Measurements from ENCODE around the gene HDAC4. TPM values are rescaled to one million over a fixed set of nuclear protein-coding genes. Genes with fewer than 3 reads are reported as not detected.

Gene HDAC4
- total and polyA plus RNA-seq, 2 experiments from 2014 or later, result 8.1 to 41.8 TPM

- TF ChIP-seq CTCF (conservative IDR thresholded peaks at IDR 0.05; ENCODE audit: low read depth in 2 of 2) (no peak), CREB1 (CRISPR knock-in tag; IDR thresholded peaks at IDR 0.05; ENCODE audit: low read depth) (no peak), STAT1 (IDR thresholded peaks at IDR 0.05; ENCODE audit: unreplicated experiment) (no peak), REST (IDR thresholded peaks at IDR 0.05; ENCODE audit: unreplicated experiment) (no peak)
Measured at GRCh38 chr2:239145601-239146000, 255.2 kb downstream of the HDAC4 start (continued).

- peak; percentile 33 for DNase-seq (ENCODE audit: low spot score)
- ATAC-seq, result peak; percentile 76
- H3K27me3 ChIP-seq (ENCODE audit: insufficient read depth), result no peaks in the 10 kb centered on the region
- H3F3A ChIP-seq (replicated peaks; ENCODE audit: low read depth), result no peaks in the 10 kb centered on the region
- TF ChIP-seq ZNF462 (CRISPR knock-in tag; IDR thresholded peaks at IDR 0.05) (no peak), POLR2AphosphoS5 (IDR thresholded peaks at IDR 0.05; ENCODE audit: low read depth) (no peak), EZH2phosphoT487 (IDR thresholded peaks at IDR 0.05; ENCODE audit: unreplicated experiment) (no peak), ZNF331 (CRISPR knock-in tag; IDR thresholded peaks at IDR 0.05; ENCODE audit: low read depth) (no peak), EZH2 (IDR thresholded peaks at IDR 0.05; ENCODE audit: low read depth, unreplicated experiment) (no peak)
- H3K4me1 Mint-ChIP-seq, result no peaks in the 10 kb centered on the region; the same call in 2 of the 3 replicates
- peaks cover 31% of the 10 kb centered on the region for H3K36me3 Mint-ChIP-seq (ENCODE audit: low read depth)
- H3K27ac ChIP-seq (ENCODE audit: low read depth), result no peak overlapping the region
- 0 out of 2 replicates have a peak, but pooled peaks cover 4% of the 10 kb centered on the region for H4K20me1 ChIP-seq (replicated peaks; ENCODE audit: insufficient read depth)
- no peaks in the 10 kb centered on the region for H3K9me2 ChIP-seq (ENCODE audit: insufficient read depth)
- no peak overlapping the region for H3K4me2 ChIP-seq
- H3K4me3 ChIP-seq, result no peak overlapping the region
- H3K9me3 Mint-ChIP-seq, result no peaks in the 10 kb centered on the region; the same call in 2 of the 3 replicates
- H3K36me3 ChIP-seq (ENCODE audit: insufficient read depth), result no peaks in the 10 kb centered on the region
- H3K79me2 ChIP-seq (replicated peaks; ENCODE audit: insufficient read depth), result no peaks in the 10 kb centered on the region
- H3K4me1 ChIP-seq (ENCODE audit: insufficient read depth), result no peaks in the 10 kb centered on the region
- H2AFZ ChIP-seq, result no peak overlapping the region
- no peak overlapping the region for H3K27ac Mint-ChIP-seq
- H3K27me3 Mint-ChIP-seq (ENCODE audit: insufficient read depth, low read depth, poor library complexity), result peaks cover 9% of the 10 kb centered on the region
- H3K4me3 Mint-ChIP-seq, result no peak overlapping the region
Measured at GRCh38 chr2:239145106-239145505, 255.7 kb downstream of the HDAC4 start.

Data from GM23338 (cell line).